ENCODE measurements around the gene NLGN3. TPM values are rescaled to one million over a fixed set of nuclear protein-coding genes. Genes with fewer than 3 reads are reported as not detected.

NLGN3 gene
- polyA plus RNA-seq, 3 donors: 0.05 to 0.80 TPM; not detected in 1

DNA sequence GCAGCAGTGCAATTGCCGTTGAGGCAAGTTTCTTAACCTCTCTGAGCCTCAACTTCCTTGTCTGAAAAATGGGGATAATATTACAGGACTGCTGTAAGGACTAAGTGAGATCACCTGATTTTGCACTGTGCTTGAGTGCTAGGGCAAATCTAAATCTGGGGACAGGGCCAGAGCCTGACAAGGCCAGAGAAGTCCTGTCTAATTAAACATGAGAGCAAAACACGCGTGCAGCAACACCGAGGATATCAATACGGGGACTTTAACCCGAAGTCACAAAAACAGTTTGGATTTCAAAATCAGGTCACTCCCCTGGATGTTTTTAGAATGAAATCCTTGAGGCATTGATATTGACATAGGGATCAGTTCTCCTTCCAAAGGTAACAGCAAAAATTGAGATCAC, 72.7 kb downstream of the NLGN3 start:
- Histone ChIP-seq H3K79me2 (ENCODE audit: insufficient read depth, low read length) (no peaks in the 10 kb centered on the region), H2AFZ (ENCODE audit: insufficient read depth, low read depth, low read length, poor library complexity, severe bottlenecking) (no peak overlapping the region), H3K9me3 (replicated peaks in 1 of 2; ENCODE audit: control insufficient read depth in 1 of 2, insufficient read depth in 1 of 2, low read length in 2 of 2) (no peaks in the 10 kb centered on the region), H3K4me1 (ENCODE audit: control insufficient read depth in 1 of 2, insufficient read depth in 2 of 2, low read length in 2 of 2) (no peaks in the 10 kb centered on the region), H3K4me3 (replicated peaks in 1 of 3; ENCODE audit: low read depth in 2 of 3, low read length in 3 of 3) (no peak overlapping the region), H4K20me1 (ENCODE audit: insufficient read depth, low read length) (no peaks in the 10 kb centered on the region), H3K27me3 (ENCODE audit: control insufficient read depth in 2 of 2, insufficient read depth in 2 of 2, low read length in 2 of 2) (no peaks in the 10 kb centered on the region), H3K4me2 (replicated peaks; ENCODE audit: extremely low read depth, low read length, poor library complexity, severe bottlenecking) (no peak overlapping the region), H3K27ac (ENCODE audit: low read depth in 1 of 2, low read length in 2 of 2) (no peak overlapping the region), H3K9ac (ENCODE audit: insufficient read depth, low read length, poor library complexity, severe bottlenecking) (no peak overlapping the region), H3K36me3 (replicated peaks in 1 of 2; ENCODE audit: control insufficient read depth in 1 of 2, insufficient read depth in 2 of 2, low read length in 2 of 2) (no peaks in the 10 kb centered on the region)
- no peak overlapping the region for H3K4me3 Mint-ChIP-seq
- DNase-seq: no peak
- H3K9me3 Mint-ChIP-seq: peaks cover 0 to 5% (median 0%) of the 10 kb centered on the region in 7 donors
- intact Hi-C loops (cut with micrococcal nuclease): no loop called here
- TF ChIP-seq, protein P1, sequence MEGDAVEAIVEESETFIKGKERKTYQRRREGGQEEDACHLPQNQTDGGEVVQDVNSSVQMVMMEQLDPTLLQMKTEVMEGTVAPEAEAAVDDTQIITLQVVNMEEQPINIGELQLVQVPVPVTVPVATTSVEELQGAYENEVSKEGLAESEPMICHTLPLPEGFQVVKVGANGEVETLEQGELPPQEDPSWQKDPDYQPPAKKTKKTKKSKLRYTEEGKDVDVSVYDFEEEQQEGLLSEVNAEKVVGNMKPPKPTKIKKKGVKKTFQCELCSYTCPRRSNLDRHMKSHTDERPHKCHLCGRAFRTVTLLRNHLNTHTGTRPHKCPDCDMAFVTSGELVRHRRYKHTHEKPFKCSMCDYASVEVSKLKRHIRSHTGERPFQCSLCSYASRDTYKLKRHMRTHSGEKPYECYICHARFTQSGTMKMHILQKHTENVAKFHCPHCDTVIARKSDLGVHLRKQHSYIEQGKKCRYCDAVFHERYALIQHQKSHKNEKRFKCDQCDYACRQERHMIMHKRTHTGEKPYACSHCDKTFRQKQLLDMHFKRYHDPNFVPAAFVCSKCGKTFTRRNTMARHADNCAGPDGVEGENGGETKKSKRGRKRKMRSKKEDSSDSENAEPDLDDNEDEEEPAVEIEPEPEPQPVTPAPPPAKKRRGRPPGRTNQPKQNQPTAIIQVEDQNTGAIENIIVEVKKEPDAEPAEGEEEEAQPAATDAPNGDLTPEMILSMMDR (IDR thresholded peaks at IDR 0.05): no peak
- H3K27ac Mint-ChIP-seq: no peak overlapping the region
- peaks cover 0 to 8% (median 7%) of the 10 kb centered on the region in 3 donors for H3K27me3 Mint-ChIP-seq (ENCODE audit: low read depth in 3 of 3)
- no CpG with 5 or more reads among the region's 6 CpGs for WGBS (ENCODE audit: insufficient coverage)
- H3K36me3 Mint-ChIP-seq: no peaks in the 10 kb centered on the region
- no peaks in the 10 kb centered on the region for H3K4me1 Mint-ChIP-seq

Small RNA genes lying within 50 kb of the gene (small RNA-seq; reads per million reads assigned to genes)
- not detected for gene CXorf65 (ENCODE audit: insufficient read length, low read depth)

Other genes with a start within 250 kb of the NLGN3 start
- not detected for gene TEX11, start 236.1 kb upstream of the NLGN3 start, polyA plus RNA-seq
- gene SLC7A3, start 213.7 kb upstream of the NLGN3 start, polyA plus RNA-seq: not detected
- gene SNX12, start 76.5 kb upstream of the NLGN3 start, polyA plus RNA-seq: 10 to 100 TPM in 1 of 3 donors, 1 to 10 TPM in 2; 4.2 to 12.9 (median 5.0) TPM
- 1 to 10 TPM; 1.4 to 9.2 (median 1.5) TPM for gene FOXO4, start 49.0 kb upstream of the NLGN3 start, polyA plus RNA-seq
- 1 to 10 TPM in 1 of 3 donors, not detected in 2; 3.8 TPM for gene CXorf65, start 38.1 kb upstream of the NLGN3 start, polyA plus RNA-seq
- gene IL2RG, start 33.3 kb upstream of the NLGN3 start, polyA plus RNA-seq: 100 to 1,000 TPM in 1 of 3 donors, 10 to 100 TPM in 2; 48.3 to 105 (median 94.5) TPM
- gene MED12, start 26.2 kb upstream of the NLGN3 start, polyA plus RNA-seq: 10 to 100 TPM in 1 of 3 donors, 1 to 10 TPM in 2; 2.4 to 17.8 (median 5.0) TPM
- gene GJB1, start 78.4 kb downstream of the NLGN3 start, polyA plus RNA-seq: not detected
- gene ZMYM3, start 109.3 kb downstream of the NLGN3 start, polyA plus RNA-seq: 10 to 100 TPM in 1 of 3 donors, 1 to 10 TPM in 2; 3.9 to 13.2 (median 4.8) TPM
- 100 to 1,000 TPM; 111 to 133 (median 122) TPM for gene NONO, start 138.8 kb downstream of the NLGN3 start, polyA plus RNA-seq
- 1 to 10 TPM in 1 of 3 donors, not detected in 2; 1.2 TPM for gene ITGB1BP2, start 156.9 kb downstream of the NLGN3 start, polyA plus RNA-seq
- gene TAF1, start 221.5 kb downstream of the NLGN3 start, polyA plus RNA-seq: 10 to 100 TPM in 1 of 3 donors, 1 to 10 TPM in 2; 4.0 to 19.7 (median 5.2) TPM